Measurements from ENCODE around the gene SMAD3.

The SMAD3 gene

DNA sequence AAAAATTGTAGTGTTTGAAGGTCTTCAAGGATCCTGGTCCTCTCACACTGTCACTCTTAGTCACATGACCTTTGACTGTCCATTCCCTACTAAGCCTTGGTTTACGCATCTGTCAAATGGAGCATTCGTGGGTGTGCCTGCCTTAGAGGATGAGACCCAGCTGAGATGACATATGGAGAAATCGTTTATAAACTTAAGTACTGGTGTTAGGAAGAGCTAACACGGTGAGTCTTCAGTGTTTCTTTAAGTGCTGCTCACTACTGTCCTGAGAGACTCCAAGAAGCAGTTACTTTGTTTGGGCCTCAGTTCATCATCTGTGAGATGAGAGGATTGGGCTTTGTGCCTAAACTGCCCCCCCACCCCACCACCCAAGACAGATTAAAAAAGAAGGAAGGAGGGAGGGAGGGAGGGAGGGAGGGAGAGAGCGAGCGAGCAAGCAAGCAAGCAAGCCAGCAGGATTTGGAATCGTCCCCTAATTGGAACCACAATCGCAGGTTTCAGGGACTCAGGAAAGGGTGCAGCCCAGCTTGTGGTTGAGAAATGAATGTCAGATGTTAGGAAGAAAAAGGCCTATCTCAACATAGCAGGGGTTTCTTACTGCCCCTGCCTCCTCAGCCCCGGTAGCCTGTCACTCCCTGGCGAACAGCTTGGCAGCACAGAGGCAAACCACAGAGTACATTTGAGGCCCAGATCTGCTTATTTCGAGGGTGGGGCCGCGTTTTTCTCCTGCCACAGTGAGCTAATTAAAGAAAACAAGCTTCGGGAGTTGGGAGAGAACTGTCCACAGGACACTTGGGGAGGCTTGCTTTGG lies 32.7 kb downstream of the SMAD3 start:
- DNase-seq = no peak

DNA sequence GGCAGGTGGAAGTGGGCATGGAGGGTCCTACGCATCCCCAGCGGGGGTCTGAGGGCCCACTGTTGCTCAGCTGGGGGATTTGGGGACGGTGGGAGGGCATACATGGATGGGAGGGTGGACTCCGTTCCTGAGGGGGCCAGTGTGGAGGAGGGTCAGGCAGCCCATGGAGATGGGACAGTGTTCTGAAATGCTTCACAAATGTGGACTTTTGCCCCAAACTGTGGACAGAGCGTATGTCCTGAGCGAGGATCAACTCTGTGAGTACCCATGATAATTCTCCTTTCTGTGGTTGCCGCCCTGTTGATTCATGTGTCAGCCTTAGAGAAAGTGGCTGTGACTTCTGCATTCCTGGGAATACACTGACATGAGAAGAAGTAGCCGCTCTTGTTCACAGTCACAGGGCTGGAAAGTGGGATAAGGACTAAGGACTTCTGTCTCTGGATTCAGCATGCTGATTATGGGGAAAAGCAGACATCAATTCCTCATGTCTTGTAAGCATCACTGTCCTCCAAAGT lies 33.4 kb downstream of the SMAD3 start:
- DNase-seq = no peak

DNA sequence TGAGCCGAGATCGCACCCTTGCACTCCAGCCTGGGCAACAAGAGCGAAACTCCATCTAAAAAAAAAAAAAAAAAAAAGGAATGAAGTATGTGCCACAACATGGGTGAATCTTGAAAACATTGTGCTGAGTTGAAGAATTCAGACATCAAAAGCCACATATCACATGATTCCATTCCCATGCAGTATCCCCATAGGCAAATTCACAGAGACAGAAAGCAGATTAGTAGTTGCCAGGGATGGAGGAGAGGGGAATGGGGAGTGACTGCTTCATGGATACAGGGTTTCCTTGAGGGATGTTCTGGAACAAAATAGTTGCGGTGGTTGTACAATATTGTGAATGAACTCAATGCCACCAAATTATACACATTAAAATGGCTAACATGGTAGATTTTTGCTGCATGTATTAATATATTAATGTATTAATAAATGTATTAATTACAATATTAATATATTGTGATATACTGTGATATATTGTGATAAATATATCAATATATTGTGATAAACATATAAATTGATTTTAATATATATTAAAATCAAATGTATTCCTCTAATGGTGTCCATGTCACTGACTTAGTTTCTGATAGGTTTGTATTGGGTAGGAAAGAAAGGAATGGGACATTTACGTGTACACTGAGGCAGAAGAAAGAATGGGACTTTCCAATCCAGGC lies 34.9 kb downstream of the SMAD3 start:
- no peak for DNase-seq

DNA sequence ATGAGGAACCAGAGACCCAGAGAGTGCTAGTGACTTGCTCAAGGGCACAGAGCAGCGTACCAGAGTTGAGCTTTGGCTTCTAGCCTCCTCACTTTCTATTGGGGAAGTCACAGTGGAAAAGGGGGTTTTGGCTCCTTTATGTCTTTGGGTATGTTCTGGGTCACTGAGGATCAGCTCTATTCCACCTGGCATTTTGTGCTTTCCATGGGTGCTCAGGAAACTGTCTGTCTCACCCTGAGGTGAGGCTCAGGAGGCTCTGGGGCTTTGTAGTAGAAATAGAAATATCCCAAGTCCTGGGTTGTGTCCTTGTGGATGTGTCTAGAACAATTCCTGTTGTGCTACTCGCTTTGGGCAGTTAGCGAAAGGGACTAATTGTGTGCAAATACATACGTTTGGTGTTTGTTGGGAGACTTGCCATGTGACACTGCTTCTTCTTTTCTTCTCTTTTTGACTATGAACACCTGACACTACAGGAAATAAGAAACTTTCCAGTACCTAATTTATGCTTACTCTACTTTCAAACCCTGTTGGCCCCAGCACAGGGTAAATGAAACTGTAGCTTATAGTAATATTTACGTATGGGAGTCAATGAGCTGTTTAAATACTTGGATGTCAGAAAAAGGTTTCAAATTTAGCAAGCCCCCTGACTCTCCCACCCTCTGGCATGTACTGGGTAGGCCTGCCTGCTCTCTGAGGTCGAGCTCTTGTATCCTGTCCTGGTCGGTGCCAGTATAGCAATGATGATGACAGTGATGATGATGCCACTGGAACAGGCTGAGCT lies 35.6 kb downstream of the SMAD3 start:
- DNase-seq = no peak

DNA sequence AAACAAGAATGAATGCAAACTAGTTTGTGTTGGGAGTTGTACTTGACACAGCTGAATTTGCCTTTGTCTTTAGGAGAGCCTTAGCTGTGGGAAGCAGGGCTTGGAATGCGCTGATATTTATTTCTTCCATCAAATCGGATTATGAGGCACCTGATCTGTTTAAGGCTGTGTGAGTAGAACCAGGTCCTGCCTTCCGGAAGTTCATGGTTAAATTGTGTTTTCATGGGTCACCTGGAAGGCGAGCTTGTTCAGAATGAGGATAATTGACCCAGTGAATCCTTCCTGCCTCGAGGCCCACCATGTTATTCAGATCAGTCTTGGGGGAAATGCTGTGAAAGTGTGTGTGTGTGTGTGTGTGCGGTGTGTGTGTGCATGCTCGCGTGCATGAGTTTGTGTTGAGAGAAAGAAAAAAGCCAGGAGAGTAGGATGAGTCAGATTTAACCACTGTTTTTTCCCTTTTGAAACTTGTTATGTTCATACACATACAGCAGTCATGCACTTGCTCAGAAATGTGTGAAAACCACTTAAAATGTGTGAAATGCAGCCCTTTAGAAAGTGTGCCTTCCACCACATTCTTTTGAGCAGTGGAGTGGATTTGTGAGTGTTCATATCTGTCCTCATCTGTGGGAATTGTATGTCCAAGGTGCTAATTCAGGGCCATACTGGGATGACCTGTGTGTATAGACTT lies 36.7 kb downstream of the SMAD3 start:
- DNase-seq = no peak

DNA sequence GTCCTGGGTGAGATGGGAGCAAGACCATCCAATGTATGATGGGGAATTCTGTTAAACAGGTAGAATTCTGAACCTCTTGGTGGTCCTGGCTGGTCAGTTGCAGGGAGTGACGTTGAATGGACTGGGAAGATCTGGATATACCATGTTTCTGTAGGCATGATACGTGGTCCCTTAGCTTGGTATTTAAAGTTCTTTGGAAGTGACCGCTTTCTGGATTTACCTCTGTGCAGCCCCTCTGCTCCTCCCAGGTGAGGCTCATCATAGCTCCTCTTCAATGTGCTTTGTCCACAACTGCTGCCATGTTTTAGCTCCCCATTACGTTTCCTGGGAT lies 37.2 kb downstream of the SMAD3 start:
- DNase-seq = no peak

DNA sequence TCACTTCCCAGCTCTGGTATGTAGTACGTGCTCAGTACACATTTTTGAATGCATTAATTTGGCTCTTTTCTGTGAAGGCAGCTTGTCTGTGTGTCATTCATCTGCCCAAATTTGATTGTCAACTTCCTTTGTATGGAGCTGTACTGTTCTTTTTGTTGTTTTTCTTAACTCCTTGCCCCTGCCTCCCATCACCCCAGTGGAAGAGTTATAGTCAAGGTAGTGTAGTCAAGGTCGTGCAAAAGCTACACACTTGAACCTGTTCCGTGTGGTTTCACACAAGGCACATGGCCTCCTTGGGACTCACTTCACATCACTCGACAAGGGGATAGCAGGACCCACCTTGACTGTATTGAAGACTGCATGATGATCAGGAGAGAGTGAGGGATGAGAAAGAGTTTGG lies 37.6 kb downstream of the SMAD3 start:
- no peak for DNase-seq

DNA sequence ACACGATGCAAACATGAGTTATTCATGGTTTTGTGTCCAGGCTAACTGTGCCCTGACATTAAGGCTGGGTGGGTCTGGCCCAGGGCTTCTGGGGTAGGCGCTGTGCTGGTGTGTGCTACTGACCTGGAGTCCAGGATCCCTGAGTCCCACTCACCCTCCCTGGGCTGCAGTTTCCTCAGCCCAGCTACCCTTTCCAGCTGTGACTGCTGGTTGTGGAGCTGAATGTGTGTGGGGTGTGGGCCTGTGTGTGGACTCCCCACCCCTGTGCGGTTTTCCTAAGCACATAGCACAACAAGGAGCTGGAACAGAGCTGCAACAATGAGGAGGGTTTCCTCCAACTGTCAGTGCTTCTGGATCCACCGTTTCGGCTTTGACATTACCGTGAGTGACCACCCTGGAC lies 38.0 kb downstream of the SMAD3 start:
- DNase-seq = no peak

DNA sequence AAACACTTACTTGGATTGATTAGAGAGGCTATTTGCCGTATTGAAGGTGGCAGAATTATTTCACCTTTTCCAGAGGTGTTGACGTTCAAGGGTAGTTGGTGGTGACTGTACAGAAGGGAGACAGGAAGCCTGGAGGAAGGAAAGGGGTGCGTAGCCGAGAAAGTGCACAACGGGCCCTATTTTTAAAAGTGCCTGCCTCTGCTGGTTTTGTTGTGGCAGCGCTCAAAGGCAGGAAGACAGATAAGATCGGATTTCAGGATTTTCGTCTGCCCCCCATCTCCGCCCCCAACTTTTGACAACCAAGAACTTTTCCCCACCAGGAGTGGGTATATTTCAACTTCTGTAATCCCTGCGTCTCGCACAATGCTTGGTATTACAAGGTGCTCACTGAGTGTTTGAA lies 38.5 kb downstream of the SMAD3 start:
- no peak for DNase-seq

DNA sequence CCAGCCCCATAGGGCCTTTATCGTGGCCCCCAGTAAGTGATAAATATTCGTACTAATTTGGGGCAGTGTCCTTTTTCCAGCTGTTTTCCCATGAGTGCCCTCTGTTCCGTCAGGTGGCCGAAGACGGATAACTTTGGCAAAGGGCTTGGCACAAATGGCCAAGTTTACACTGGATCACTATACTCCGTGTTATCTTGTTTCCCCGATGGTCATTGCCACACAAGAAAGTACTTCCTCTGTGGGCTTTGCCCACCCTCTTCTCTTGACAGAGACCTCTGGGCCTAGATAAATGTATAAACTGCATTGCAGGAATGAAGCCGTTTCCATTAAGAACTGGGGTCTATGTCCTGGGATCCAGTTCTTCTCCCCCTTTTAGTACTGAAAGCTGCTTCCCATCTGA lies 39.1 kb downstream of the SMAD3 start:
- no peak for DNase-seq

DNA sequence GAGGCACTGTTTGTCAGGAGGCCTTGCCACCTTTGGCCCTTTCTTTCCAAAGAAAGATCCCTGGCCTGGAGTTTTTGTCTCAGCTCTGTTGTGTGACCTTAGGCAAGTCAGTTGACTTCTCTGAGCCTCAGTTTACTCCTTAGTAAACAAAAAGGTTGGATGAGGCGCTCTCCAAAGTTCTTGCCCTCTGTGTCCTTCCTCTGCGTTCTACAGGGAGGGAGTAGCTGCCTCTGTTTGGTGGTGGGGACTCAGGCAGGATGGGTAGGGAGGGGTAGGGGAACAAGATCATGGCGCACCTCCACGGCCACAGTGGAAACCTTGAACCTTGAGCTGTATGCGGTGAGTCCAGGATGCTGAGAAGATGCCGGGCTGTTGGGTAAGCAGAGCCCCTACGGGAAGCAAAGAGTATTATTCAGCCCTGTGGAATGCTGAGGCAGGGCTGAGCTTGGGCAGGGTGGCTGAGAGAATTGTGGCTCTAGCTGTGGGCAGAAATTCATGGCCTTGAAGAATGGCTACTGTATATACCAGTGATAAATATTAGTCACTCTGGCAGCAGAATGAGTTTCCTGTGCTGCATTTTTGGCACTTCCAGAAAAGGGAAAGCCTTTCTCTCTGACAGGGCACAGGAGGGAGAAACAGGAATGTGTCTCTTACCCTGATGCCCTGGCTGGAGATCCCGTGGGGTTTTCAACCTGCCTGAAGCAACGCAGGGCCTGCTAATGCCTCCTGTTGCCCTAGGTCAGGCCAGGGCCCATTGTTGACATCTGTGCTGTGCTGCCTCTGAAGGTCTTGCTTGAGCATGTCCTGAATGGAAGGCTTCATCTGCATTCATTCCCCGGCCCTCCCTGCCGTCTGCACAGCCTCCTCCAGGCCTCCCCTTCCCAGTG lies 39.9 kb downstream of the SMAD3 start:
- DNase-seq = no peak

DNA sequence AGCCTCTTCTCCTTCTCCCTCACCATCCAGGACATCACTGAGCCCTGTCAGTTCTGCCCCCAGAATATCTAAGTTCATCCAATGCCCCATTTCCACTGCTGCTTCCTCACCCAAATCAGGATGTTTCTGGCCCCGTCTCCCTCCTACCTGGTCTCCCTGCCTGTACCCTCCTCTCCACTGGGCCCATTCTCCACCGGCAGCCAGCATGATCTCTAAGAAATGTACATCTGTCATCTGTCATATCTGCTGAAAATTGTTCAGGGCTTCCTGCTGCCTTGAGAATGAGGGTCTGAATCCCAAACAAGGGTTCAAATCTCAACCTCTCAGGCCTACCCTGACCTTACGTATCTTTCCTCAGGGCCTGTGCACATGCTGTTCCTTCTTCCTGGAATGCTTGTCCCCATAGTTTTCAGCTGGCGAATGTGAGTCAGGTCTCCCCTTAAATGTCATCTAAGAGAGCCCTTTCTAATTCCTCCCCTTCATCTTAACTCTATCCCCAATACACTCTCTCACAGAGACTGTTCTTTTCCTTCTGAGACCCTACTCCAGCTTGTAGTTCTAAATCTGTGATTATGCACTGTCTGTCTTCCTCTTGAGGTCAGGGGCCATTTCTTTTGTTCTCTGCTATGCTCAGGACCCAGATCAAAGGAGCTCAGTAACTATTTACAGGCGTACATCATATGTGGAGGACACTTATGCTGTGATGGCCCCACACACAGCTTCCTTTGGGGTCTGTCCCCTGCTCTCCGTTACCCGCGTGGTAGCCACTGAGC lies 40.8 kb downstream of the SMAD3 start:
- no peak for DNase-seq

DNA sequence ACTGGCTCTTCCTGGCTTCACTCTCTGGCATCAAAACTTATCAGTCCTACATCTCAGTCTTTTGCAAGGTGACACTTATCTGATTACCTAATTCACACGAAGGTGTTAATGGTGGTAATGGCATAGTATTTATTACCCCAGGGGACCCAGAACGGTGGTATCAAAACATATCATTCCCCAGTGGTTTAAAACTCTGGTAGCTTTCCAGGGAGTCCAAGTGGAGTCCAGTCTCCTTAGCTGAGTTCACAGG lies 41.3 kb downstream of the SMAD3 start:
- no peak for DNase-seq

DNA sequence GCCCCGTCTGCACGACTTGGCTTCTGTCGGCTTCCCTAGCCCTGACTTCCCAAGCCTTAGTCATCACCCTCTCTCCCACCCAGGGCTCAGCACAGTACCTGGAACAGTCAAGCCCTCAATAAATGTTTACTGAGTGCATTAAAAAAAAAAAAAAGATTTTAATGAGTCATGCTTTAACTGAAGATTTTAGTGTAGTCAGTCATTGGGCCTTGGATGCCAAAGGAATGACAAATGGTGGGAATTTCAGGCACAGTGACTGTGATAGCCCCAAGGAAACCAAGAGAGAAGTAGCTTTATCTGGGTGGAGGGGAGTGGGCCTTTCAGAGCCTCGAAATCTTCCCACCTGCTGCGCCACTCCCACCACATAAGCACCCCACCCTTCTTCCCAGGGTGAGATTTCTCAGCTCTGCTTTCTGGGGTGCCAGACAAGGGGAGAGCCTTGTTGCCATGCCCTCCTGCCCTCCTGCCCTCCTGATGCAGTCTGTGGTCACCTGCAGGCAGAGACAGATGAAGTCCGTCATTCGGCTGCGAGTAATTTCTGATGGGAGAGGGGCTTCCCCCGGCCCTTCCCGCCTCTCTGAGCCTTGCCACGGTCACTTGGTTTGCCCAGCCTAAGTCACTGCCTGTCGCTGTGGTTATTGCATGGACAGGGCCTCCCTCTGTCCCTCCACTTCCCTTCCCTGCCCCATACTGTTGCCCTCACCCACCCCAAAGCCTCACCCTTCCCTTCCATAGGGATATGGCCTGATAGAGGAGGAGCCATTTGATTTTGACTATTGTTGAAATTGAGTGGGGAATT lies 41.8 kb downstream of the SMAD3 start:
- DNase-seq = peak; percentile 54

DNA sequence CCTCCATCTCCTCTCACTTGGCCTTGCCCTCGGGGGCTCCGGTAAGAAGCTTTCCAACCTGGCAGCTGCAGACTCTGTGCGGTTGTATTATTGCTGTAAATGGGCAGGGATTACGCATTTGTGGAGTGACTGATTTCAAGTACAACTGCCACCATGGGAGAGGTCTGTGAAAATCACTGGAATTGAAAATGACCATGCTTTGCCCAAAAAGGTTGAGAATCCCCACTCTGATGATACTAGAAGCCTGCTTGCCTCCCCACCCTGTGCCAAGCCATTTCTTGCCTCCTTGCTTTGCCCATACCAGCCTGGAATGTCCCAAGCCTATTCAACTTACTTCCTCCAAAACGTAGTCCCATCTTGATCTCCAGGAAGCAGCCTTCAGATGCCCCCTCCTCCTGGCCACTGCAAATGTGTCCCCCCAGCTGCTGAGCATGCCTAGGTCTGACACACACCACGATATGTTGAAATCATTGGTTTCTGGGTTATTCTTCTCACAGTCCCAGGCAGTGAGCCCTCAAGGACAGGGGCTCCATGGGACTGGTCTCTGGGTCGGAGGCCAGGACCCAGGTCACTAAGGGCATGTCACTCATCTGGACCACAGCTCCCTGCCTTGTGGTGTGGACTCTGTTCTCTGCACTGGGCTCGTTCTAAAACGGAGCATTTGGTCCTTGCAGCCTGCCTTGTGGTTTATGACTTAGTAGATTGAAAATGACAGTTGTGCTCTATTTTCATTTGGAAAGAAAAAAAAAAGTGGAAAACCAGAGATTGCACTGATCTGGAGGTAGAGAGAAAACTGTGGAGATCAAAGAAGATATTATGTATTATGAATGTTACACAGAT lies 42.9 kb downstream of the SMAD3 start:
- DNase-seq = peak; percentile 46

DNA sequence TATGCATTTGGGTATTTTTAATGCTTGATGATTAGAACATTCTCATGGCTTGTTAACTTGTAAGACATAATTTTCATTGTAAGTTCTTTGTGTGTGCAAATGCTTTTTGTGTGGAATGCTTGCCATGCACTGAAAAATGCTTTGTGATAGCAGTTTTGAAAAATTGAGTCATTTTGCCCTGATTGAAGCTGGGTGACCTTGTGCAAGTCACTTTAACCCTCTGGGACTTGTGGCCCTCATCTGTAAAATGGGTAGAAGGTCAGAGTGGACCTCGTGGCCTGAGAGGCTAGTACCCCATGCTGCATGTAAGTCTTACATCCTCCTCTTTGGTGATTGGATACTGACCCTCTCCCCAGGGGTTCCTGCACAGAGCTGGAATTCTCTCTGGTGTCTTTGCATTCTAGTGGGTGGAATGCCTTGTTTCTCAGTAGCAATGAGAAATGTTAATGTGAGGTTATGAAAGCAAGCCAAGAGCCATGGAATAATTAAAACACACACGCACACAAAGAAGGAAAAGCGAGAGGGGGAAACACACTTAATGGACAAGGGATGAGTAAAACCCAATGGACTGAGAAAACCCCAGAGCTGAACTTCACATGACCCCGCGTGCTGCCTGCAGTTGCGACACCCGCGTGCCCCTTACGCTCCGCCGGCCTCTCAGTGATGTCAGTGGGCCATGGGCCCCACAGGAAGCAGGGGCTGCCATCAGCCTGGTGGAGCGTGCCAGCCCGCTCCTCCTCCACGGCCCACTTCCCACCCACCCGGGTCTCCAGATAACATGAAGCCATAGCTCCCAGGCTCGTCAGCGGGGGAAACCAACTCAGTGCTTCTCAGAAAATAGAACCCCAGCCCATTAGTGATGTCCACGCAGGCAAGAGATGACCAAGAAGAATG lies 44.0 kb downstream of the SMAD3 start:
- peak; percentile 96 for DNase-seq

DNA sequence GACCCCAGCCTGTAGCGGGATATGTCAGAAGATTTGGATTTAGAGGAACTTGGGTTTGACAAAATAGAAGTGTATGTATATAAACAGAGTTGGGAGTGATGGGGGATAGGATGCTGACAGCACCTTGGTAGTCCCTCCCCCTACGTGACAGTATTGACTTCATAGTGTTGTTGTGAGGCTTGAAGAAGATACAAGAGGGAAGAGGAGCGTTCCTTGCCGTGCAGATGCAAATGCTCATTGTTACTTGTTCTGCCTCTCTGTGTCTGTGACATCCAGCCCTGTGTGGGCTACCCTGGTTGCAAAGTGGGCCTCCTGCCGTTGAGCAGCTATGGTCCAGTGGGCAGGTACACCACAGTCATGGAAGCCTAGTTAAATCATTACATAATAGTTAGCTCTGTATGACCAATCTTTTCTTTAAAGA lies 45.0 kb downstream of the SMAD3 start:
- DNase-seq = no peak
